GM12878 (cell line): Measurements from ENCODE around the gene SAMD3. TPM values are rescaled to one million over a fixed set of nuclear protein-coding genes. Genes with fewer than 3 reads are reported as not detected.

Experiments used
- ATF7 ChIP-seq: fragments of 450-650 bp; IDR thresholded peaks from 2 replicates; pipeline ENCODE4 v1.6.1; 2016; ENCODE audit warnings: low read depth, mild to moderate bottlenecking
- CREB1 ChIP-seq: IDR thresholded peaks from 2 replicates; pipeline ENCODE4 v1.6.1; 2012; ENCODE audit warnings: low read depth, mild to moderate bottlenecking, inconsistent platforms
- PAX5 ChIP-seq: IDR thresholded peaks from 2 replicates; pipeline ENCODE4 v1.6.1; 2011; ENCODE audit warnings: low read depth, low read length, borderline replicate concordance
- POLR2AphosphoS2 ChIP-seq: IDR thresholded peaks from 2 replicates; pipeline ENCODE4 v1.6.1; 2011; ENCODE audit warnings: low read depth, mild to moderate bottlenecking, low read length, improper control_type of control experiment, moderate library complexity
- SREBF2 ChIP-seq: IDR thresholded peaks from 2 replicates; pipeline ENCODE4 v1.6.1; 2012; ENCODE audit warnings: mild to moderate bottlenecking, low read length
- ZSCAN29 ChIP-seq: fragments of 450-650 bp; IDR thresholded peaks from 2 replicates; pipeline ENCODE4 v1.6.1; 2017; ENCODE audit warnings: mild to moderate bottlenecking, moderate library complexity
- polyA plus RNA-seq, 11 experiments: library from polyadenylated mRNA; depleted of rRNA in 4 of 11; unstranded in 6 of 11; stranded (reverse) in 5 of 11; fragments of >200 nt; fragmentation: Nextera tagmentation in 4 of 11; fragmentation: Illumina TruSeq in 1 of 11; extraction: Ambion mirVana in 4 of 11; extraction: Trizol in 1 of 11; gene quantifications; 1 replicate in 1 of 11; 2 replicates in 10 of 11; pipeline versions ENCODE4 v1.2.1 to v1.2.3, GENCODE V29; 2011 to 2016; ENCODE audit warnings: inconsistent platforms in 2 of 11, missing spikeins in 2 of 11, low read depth in 1 of 11
- total RNA-seq, 4 experiments: library from RNA; depleted of rRNA in 3 of 4; stranded (reverse); fragments of >200 nt in 3 of 4; fragmentation: Illumina TruSeq in 1 of 4; extraction: Trizol in 1 of 4; gene quantifications; 2 replicates each; pipeline versions ENCODE4 v1.2.1 to v1.2.3, GENCODE V29; 2013 to 2021
- TF ChIP-seq, protein P1 (sequence below): fragments of 450-650 bp; IDR thresholded peaks from 2 replicates; pipeline ENCODE4 v1.6.1; 2017; ENCODE audit warnings: antibody characterized with exemption, mild to moderate bottlenecking, moderate library complexity
- TF ChIP-seq, protein P2 (sequence below): fragments of 450-650 bp; IDR thresholded peaks from 2 replicates; pipeline ENCODE4 v1.6.1; 2018; ENCODE audit warnings: borderline replicate concordance, mild to moderate bottlenecking; ENCODE audit not compliant: partially characterized antibody
- TF ChIP-seq, protein P3 (sequence below): IDR thresholded peaks from 2 replicates; pipeline ENCODE4 v1.6.1; 2012; ENCODE audit warnings: improper control_type of control experiment, low read depth, low read length; ENCODE audit not compliant: insufficient replicate concordance
- TF ChIP-seq, protein P4 (sequence below): fragments of 450-650 bp; IDR thresholded peaks from 2 replicates; pipeline ENCODE4 v1.6.1; 2018; ENCODE audit warnings: mild to moderate bottlenecking, low read depth, moderate library complexity; ENCODE audit not compliant: partially characterized antibody

SAMD3 gene
- total and polyA plus RNA-seq, 10 of the 15 experiments (the other 5 are each of a cell fraction or from before 2014, with no cell fraction given), result 0.04 to 2.3 (median 0.39) TPM; not detected in 2

DNA sequence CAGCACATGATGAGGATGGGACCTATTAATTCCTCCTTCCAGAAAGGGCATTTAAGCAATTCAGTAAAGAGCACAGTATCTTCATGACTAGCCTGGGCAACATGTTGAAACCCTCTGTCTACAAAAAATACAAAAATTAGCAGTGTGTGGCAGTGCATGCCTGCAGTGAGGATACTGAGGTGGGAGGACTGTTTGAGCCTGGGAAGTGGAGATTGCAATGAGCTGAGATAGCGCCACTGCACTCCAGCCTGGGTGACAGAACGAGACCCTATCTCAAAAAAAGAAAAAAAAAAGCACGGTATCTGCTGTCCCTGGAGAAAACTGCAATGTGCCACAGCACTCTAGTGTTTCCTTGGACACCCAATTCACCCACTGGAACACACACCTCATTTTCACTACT is 18.4 kb downstream of the SAMD3 start (continued):
- TF ChIP-seq, protein P1, sequence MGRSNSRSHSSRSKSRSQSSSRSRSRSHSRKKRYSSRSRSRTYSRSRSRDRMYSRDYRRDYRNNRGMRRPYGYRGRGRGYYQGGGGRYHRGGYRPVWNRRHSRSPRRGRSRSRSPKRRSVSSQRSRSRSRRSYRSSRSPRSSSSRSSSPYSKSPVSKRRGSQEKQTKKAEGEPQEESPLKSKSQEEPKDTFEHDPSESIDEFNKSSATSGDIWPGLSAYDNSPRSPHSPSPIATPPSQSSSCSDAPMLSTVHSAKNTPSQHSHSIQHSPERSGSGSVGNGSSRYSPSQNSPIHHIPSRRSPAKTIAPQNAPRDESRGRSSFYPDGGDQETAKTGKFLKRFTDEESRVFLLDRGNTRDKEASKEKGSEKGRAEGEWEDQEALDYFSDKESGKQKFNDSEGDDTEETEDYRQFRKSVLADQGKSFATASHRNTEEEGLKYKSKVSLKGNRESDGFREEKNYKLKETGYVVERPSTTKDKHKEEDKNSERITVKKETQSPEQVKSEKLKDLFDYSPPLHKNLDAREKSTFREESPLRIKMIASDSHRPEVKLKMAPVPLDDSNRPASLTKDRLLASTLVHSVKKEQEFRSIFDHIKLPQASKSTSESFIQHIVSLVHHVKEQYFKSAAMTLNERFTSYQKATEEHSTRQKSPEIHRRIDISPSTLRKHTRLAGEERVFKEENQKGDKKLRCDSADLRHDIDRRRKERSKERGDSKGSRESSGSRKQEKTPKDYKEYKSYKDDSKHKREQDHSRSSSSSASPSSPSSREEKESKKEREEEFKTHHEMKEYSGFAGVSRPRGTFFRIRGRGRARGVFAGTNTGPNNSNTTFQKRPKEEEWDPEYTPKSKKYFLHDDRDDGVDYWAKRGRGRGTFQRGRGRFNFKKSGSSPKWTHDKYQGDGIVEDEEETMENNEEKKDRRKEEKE, result no peak
- TF ChIP-seq PAX5 (no peak), ATF7 (no peak), CREB1 (no peak), ZSCAN29 (no peak), SREBF2 (no peak), POLR2AphosphoS2 (no peak)
- TF ChIP-seq, protein P2, sequence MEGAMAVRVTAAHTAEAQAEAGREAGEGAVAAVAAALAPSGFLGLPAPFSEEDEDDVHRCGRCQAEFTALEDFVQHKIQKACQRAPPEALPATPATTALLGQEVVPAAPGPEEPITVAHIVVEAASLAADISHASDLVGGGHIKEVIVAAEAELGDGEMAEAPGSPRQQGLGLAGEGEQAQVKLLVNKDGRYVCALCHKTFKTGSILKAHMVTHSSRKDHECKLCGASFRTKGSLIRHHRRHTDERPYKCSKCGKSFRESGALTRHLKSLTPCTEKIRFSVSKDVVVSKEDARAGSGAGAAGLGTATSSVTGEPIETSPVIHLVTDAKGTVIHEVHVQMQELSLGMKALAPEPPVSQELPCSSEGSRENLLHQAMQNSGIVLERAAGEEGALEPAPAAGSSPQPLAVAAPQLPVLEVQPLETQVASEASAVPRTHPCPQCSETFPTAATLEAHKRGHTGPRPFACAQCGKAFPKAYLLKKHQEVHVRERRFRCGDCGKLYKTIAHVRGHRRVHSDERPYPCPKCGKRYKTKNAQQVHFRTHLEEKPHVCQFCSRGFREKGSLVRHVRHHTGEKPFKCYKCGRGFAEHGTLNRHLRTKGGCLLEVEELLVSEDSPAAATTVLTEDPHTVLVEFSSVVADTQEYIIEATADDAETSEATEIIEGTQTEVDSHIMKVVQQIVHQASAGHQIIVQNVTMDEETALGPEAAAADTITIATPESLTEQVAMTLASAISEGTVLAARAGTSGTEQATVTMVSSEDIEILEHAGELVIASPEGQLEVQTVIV, result no peak
- TF ChIP-seq, protein P3, sequence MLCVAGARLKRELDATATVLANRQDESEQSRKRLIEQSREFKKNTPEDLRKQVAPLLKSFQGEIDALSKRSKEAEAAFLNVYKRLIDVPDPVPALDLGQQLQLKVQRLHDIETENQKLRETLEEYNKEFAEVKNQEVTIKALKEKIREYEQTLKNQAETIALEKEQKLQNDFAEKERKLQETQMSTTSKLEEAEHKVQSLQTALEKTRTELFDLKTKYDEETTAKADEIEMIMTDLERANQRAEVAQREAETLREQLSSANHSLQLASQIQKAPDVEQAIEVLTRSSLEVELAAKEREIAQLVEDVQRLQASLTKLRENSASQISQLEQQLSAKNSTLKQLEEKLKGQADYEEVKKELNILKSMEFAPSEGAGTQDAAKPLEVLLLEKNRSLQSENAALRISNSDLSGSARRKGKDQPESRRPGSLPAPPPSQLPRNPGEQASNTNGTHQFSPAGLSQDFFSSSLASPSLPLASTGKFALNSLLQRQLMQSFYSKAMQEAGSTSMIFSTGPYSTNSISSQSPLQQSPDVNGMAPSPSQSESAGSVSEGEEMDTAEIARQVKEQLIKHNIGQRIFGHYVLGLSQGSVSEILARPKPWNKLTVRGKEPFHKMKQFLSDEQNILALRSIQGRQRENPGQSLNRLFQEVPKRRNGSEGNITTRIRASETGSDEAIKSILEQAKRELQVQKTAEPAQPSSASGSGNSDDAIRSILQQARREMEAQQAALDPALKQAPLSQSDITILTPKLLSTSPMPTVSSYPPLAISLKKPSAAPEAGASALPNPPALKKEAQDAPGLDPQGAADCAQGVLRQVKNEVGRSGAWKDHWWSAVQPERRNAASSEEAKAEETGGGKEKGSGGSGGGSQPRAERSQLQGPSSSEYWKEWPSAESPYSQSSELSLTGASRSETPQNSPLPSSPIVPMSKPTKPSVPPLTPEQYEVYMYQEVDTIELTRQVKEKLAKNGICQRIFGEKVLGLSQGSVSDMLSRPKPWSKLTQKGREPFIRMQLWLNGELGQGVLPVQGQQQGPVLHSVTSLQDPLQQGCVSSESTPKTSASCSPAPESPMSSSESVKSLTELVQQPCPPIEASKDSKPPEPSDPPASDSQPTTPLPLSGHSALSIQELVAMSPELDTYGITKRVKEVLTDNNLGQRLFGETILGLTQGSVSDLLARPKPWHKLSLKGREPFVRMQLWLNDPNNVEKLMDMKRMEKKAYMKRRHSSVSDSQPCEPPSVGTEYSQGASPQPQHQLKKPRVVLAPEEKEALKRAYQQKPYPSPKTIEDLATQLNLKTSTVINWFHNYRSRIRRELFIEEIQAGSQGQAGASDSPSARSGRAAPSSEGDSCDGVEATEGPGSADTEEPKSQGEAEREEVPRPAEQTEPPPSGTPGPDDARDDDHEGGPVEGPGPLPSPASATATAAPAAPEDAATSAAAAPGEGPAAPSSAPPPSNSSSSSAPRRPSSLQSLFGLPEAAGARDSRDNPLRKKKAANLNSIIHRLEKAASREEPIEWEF, result no peak
- TF ChIP-seq, protein P4, sequence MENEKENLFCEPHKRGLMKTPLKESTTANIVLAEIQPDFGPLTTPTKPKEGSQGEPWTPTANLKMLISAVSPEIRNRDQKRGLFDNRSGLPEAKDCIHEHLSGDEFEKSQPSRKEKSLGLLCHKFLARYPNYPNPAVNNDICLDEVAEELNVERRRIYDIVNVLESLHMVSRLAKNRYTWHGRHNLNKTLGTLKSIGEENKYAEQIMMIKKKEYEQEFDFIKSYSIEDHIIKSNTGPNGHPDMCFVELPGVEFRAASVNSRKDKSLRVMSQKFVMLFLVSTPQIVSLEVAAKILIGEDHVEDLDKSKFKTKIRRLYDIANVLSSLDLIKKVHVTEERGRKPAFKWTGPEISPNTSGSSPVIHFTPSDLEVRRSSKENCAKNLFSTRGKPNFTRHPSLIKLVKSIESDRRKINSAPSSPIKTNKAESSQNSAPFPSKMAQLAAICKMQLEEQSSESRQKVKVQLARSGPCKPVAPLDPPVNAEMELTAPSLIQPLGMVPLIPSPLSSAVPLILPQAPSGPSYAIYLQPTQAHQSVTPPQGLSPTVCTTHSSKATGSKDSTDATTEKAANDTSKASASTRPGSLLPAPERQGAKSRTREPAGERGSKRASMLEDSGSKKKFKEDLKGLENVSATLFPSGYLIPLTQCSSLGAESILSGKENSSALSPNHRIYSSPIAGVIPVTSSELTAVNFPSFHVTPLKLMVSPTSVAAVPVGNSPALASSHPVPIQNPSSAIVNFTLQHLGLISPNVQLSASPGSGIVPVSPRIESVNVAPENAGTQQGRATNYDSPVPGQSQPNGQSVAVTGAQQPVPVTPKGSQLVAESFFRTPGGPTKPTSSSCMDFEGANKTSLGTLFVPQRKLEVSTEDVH, result no peak
